HCT116 (cell line): ENCODE measurements around the gene CAPN2. TPM values are rescaled to one million over a fixed set of nuclear protein-coding genes. Genes with fewer than 3 reads are reported as not detected.

Source experiments
- ATAC-seq: fragments of 200-7000 bp; cut with Tn5 transposase; 2 replicates; pipeline ENCODE4 v1.9.1; 2020; ENCODE audit warnings: mild to moderate bottlenecking, moderate library complexity
- BruUV-seq: library from RNA; stranded (reverse); fragments of 400-500 nt; replicated peaks from 2 replicates; lab custom pipeline; 2021; lab: Mats Ljungman, UMichigan
- CTCF ChIA-PET: fragments of 300-600 bp; sonication (Branson Sonifier 250); formaldehyde crosslinking; loops from one replicate; lab custom pipeline; 2021; ENCODE audit warnings: antibody characterized with exemption; lab: Charles Lee
- POLR2A ChIA-PET: fragments of 300-600, 350-600 bp; sonication (Branson Sonifier 250); formaldehyde crosslinking; loops from one replicate; lab custom pipeline; 2021; ENCODE audit warnings: antibody characterized with exemption; lab: Charles Lee
- RAD21 ChIA-PET, 2 experiments: fragments of 300-600 bp; sonication (Branson Sonifier 250); formaldehyde crosslinking; loops; one replicate each; lab custom pipeline; 2023; ENCODE audit warnings: low total read pairs in 2 of 2; ENCODE audit not compliant: uncharacterized antibody in 2 of 2, unreplicated experiment in 2 of 2, low non-redundant PET in 1 of 2; lab: Charles Lee
- DNase-seq: peaks from one replicate; pipeline ENCODE4 v3.0.0-alpha.2; 2010; ENCODE audit warnings: low read depth, low spot score
- H2AFZ ChIP-seq: fragments of 200-600 bp; shearing (Covaris generic), sonication (generic); 2 replicates; pipeline ENCODE4 v1.6.1; 2017; ENCODE audit warnings: low read depth, mixed run types, mixed read lengths, antibody characterized with exemption, low read length; ENCODE audit not compliant: poor library complexity, severe bottlenecking
- H3K27ac ChIP-seq: 2 replicates; pipeline ENCODE4 v1.5.1; 2012; ENCODE audit warnings: low read depth, low read length
- H3K27me3 ChIP-seq: fragments of 200-600 bp; sonication (generic); 2 replicates; pipeline ENCODE4 v1.6.1; 2016; ENCODE audit warnings: mixed run types, low read length, mixed read lengths; ENCODE audit not compliant: insufficient read depth
- H3K36me3 ChIP-seq, 2 experiments: fragments of 200-500 bp in 1 of 2; fragments of 200-600 bp in 1 of 2; sonication (Bioruptor generic) in 1 of 2; sonication (generic) in 1 of 2; 2 replicates each; pipeline versions ENCODE4 v1.5.1 to v1.6.1; 2014 to 2016; ENCODE audit warnings: low read length in 2 of 2, inconsistent platforms in 1 of 2, mixed read lengths in 1 of 2, mixed run types in 1 of 2; ENCODE audit not compliant: insufficient read depth in 2 of 2, control insufficient read depth in 1 of 2
- H3K4me1 ChIP-seq, 2 experiments: fragments of 200-600 bp in 1 of 2; sonication (generic) in 1 of 2; 2 replicates each; pipeline versions ENCODE4 v1.5.1 to v1.6.1; 2012 to 2017; ENCODE audit warnings: low read length in 2 of 2, inconsistent platforms in 1 of 2, mild to moderate bottlenecking in 1 of 2, mixed read lengths in 1 of 2, mixed run types in 1 of 2, moderate library complexity in 1 of 2; ENCODE audit not compliant: insufficient read depth in 2 of 2, control insufficient read depth in 1 of 2
- H3K4me2 ChIP-seq: fragments of 200-600 bp; sonication (generic); 2 replicates; pipeline ENCODE4 v1.6.1; 2017; ENCODE audit warnings: mixed run types, low read length, mixed read lengths
- H3K4me3 ChIP-seq, 2 experiments: fragments of 200-600 bp in 1 of 2; sonication (generic) in 1 of 2; replicated peaks in 1 of 2; 2 replicates each; pipeline ENCODE4 v1.5.1; 2011 to 2016; ENCODE audit warnings: low read length in 2 of 2, control low read depth in 1 of 2, low read depth in 1 of 2, mild to moderate bottlenecking in 1 of 2, mixed read lengths in 1 of 2, mixed run types in 1 of 2
- H3K79me2 ChIP-seq: fragments of 200-600 bp; sonication (generic); 2 replicates; pipeline ENCODE4 v1.6.1; 2017; ENCODE audit warnings: mild to moderate bottlenecking, mixed run types, low read length, moderate library complexity, mixed read lengths; ENCODE audit not compliant: insufficient read depth
- H3K9ac ChIP-seq: fragments of 200-600 bp; sonication (generic); 2 replicates; pipeline ENCODE4 v1.6.1; 2016; ENCODE audit warnings: low read length, mixed read lengths
- H3K9me2 ChIP-seq: fragments of 200-600 bp; sonication (generic), shearing (Covaris generic); 2 replicates; pipeline ENCODE4 v1.6.1; 2017; ENCODE audit warnings: mixed run types, mild to moderate bottlenecking, moderate library complexity; ENCODE audit not compliant: insufficient read depth
- H3K9me3 ChIP-seq, 2 experiments: fragments of 200-500 bp in 1 of 2; fragments of 200-600 bp in 1 of 2; sonication (Bioruptor generic) in 1 of 2; sonication (generic) in 1 of 2; 2 replicates each; pipeline ENCODE4 v1.6.1; 2014 to 2017; ENCODE audit warnings: low read length in 2 of 2, mixed read lengths in 2 of 2, inconsistent platforms in 1 of 2, low read depth in 1 of 2, mild to moderate bottlenecking in 1 of 2, mixed run types in 1 of 2, moderate library complexity in 1 of 2; ENCODE audit not compliant: control insufficient read depth in 1 of 2, insufficient read depth in 1 of 2
- H4K20me1 ChIP-seq: fragments of 200-600 bp; sonication (generic), shearing (Covaris generic); 2 replicates; pipeline ENCODE4 v1.6.1; 2017; ENCODE audit warnings: mixed run types, mild to moderate bottlenecking, moderate library complexity; ENCODE audit not compliant: insufficient read depth
- ATF3 ChIP-seq: IDR thresholded peaks from 2 replicates; pipeline ENCODE4 v1.6.1; 2012
- CBX3 ChIP-seq: IDR thresholded peaks from 2 replicates; pipeline ENCODE4 v1.6.1; 2012; ENCODE audit warnings: low read depth
- CEBPB ChIP-seq: IDR thresholded peaks from 2 replicates; pipeline ENCODE4 v1.6.1; 2012; ENCODE audit warnings: low read depth
- EGR1 ChIP-seq: IDR thresholded peaks from 2 replicates; pipeline ENCODE4 v1.6.1; 2012; ENCODE audit warnings: low read depth
- EZH2 ChIP-seq: fragments of 200-600 bp; sonication (generic); IDR thresholded peaks from 2 replicates; pipeline ENCODE4 v1.6.1; 2017; ENCODE audit warnings: antibody characterized with exemption, mixed run types
- FOSL1 ChIP-seq: IDR thresholded peaks from 2 replicates; pipeline ENCODE4 v1.6.1; 2012; ENCODE audit warnings: low read depth
- JUND ChIP-seq: IDR thresholded peaks from 2 replicates; pipeline ENCODE4 v1.6.1; 2012
- POLR2A ChIP-seq: IDR thresholded peaks from 2 replicates; pipeline ENCODE4 v1.7.0; 2011; ENCODE audit warnings: borderline replicate concordance; ENCODE audit not compliant: insufficient read depth, insufficient read length; ENCODE audit errors: extremely low read depth
- POLR2AphosphoS5 ChIP-seq: IDR thresholded peaks from 2 replicates; pipeline ENCODE4 v1.6.1; 2011; ENCODE audit warnings: mild to moderate bottlenecking, low read depth, low read length, moderate library complexity
- RAD21 ChIP-seq: IDR thresholded peaks from 2 replicates; pipeline ENCODE4 v1.6.1; 2012; ENCODE audit warnings: low read depth, mild to moderate bottlenecking
- SP1 ChIP-seq: IDR thresholded peaks from 2 replicates; pipeline ENCODE4 v1.6.1; 2012; ENCODE audit warnings: low read depth
- SRF ChIP-seq: IDR thresholded peaks from 2 replicates; pipeline ENCODE4 v1.6.1; 2012; ENCODE audit warnings: low read depth
- TCF7L2 ChIP-seq: IDR thresholded peaks from 2 replicates; pipeline ENCODE4 v1.7.0; 2011; ENCODE audit warnings: borderline replicate concordance, inconsistent platforms; ENCODE audit not compliant: insufficient read depth, insufficient read length; ENCODE audit errors: extremely low read depth
- YY1 ChIP-seq: IDR thresholded peaks from 2 replicates; pipeline ENCODE4 v1.6.1; 2011; ENCODE audit warnings: low read length, low read depth, moderate library complexity, mild to moderate bottlenecking; ENCODE audit not compliant: insufficient replicate concordance; ENCODE audit errors: extremely low read depth
- ZFX ChIP-seq: fragments of 450-650 bp; IDR thresholded peaks from 2 replicates; pipeline ENCODE4 v1.6.1; 2017
- ZNF274 ChIP-seq: fragments of 200-500 bp; sonication (Bioruptor generic); IDR thresholded peaks from 2 replicates; pipeline ENCODE4 v1.6.1; 2014; ENCODE audit warnings: mild to moderate bottlenecking, low read depth, low read length, inconsistent platforms
- intact Hi-C: fragments of 100-400 bp; cut with micrococcal nuclease; formaldehyde crosslinking; loops from 2 replicates; pipeline ENCODE4 v1.10.0; 2022
- total RNA-seq: library from RNA; stranded (reverse); gene quantifications from one replicate; pipeline ENCODE4 v1.2.1, GENCODE V29; 2021; ENCODE audit not compliant: unreplicated experiment
- TF ChIP-seq, protein P1 (sequence below): IDR thresholded peaks from 2 replicates; pipeline ENCODE4 v1.6.1; 2011; ENCODE audit warnings: mild to moderate bottlenecking, low read length, moderate library complexity; ENCODE audit not compliant: insufficient replicate concordance; ENCODE audit errors: extremely low read depth
- TF ChIP-seq, protein P2 (sequence below): IDR thresholded peaks from 2 replicates; pipeline ENCODE4 v1.6.1; 2012; ENCODE audit warnings: low read depth
- TF ChIP-seq, protein P3 (sequence below), 3 experiments: fragments of 200-600 bp in 1 of 3; sonication (generic) in 1 of 3; IDR thresholded peaks in 2 of 3; conservative IDR thresholded peaks in 1 of 3; 2 replicates each; pipeline ENCODE4 v1.5.1; 2012 to 2017; ENCODE audit warnings: low read depth in 2 of 3, low read length in 2 of 3, antibody characterized with exemption in 1 of 3, borderline replicate concordance in 1 of 3, control low read depth in 1 of 3, mild to moderate bottlenecking in 1 of 3, mixed read lengths in 1 of 3, mixed run types in 1 of 3, moderate library complexity in 1 of 3; ENCODE audit not compliant: insufficient read depth in 1 of 3

Gene CAPN2
- total RNA-seq, 1 experiment from 2014 or later = 173 TPM

DNA sequence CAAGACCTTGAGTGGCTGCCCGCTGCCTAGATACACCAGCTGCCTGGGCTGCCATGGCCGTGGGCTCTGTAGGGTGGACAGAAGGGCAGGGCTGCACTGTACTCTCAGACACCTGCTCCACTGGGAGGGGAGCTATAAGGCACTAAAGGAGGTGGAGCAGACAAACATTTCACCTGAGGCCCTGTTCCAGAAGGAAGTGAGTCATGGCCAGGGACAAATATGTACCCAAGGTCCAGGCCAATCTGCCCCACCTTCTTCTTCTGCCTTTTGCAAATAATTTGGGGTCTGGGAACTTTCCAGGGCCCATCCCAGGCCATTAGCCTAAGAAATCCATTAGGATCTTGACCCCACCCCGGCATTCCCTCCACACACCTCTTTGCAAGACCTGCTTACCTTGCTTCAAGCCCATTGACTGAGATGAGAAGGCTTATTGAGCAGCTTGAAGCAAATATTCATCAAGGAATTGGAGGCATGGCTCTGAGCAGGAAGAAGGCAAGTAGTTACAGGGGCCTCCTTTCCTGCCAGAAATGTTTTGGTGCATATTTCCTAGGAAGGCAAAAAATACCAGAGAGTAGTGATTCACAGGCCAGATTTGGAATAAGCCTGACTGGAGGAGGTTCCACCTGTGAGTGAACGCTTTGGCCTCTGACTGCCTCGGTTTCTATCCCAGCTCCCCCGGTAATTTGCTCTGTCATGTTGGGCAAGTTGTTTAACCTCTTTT is 46.6 kb upstream of the CAPN2 start, which contains the start of gene CAPN8:
CAPN8 (minus strand) TSS at position 110 of the 721 bp plus-strand sequence; CDS start at position 55, 55 bp downstream.
- DNase-seq (peak; percentile 10), ATAC-seq (peak; percentile 64)
- POLR2A ChIA-PET = no interaction called here

More for the DNA sequence above, 46.6 kb upstream of the CAPN2 start, which contains the start of gene CAPN8:
- TF ChIP-seq, protein P1, sequence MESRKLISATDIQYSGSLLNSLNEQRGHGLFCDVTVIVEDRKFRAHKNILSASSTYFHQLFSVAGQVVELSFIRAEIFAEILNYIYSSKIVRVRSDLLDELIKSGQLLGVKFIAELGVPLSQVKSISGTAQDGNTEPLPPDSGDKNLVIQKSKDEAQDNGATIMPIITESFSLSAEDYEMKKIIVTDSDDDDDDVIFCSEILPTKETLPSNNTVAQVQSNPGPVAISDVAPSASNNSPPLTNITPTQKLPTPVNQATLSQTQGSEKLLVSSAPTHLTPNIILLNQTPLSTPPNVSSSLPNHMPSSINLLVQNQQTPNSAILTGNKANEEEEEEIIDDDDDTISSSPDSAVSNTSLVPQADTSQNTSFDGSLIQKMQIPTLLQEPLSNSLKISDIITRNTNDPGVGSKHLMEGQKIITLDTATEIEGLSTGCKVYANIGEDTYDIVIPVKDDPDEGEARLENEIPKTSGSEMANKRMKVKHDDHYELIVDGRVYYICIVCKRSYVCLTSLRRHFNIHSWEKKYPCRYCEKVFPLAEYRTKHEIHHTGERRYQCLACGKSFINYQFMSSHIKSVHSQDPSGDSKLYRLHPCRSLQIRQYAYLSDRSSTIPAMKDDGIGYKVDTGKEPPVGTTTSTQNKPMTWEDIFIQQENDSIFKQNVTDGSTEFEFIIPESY = no peak
- no peak for TF ChIP-seq CBX3
- TF ChIP-seq ZNF274 = no peak
- TF ChIP-seq YY1 = no peak
- no peak for TF ChIP-seq TCF7L2
- TF ChIP-seq POLR2A = no peak
- TF ChIP-seq, protein P2, sequence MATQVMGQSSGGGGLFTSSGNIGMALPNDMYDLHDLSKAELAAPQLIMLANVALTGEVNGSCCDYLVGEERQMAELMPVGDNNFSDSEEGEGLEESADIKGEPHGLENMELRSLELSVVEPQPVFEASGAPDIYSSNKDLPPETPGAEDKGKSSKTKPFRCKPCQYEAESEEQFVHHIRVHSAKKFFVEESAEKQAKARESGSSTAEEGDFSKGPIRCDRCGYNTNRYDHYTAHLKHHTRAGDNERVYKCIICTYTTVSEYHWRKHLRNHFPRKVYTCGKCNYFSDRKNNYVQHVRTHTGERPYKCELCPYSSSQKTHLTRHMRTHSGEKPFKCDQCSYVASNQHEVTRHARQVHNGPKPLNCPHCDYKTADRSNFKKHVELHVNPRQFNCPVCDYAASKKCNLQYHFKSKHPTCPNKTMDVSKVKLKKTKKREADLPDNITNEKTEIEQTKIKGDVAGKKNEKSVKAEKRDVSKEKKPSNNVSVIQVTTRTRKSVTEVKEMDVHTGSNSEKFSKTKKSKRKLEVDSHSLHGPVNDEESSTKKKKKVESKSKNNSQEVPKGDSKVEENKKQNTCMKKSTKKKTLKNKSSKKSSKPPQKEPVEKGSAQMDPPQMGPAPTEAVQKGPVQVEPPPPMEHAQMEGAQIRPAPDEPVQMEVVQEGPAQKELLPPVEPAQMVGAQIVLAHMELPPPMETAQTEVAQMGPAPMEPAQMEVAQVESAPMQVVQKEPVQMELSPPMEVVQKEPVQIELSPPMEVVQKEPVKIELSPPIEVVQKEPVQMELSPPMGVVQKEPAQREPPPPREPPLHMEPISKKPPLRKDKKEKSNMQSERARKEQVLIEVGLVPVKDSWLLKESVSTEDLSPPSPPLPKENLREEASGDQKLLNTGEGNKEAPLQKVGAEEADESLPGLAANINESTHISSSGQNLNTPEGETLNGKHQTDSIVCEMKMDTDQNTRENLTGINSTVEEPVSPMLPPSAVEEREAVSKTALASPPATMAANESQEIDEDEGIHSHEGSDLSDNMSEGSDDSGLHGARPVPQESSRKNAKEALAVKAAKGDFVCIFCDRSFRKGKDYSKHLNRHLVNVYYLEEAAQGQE = no peak
- no peak for TF ChIP-seq ZFX
- no peak for TF ChIP-seq FOSL1
- TF ChIP-seq SP1 = no peak
- TF ChIP-seq ATF3 = no peak
- no peak for TF ChIP-seq RAD21
- TF ChIP-seq EZH2 = no peak
- TF ChIP-seq, protein P3, sequence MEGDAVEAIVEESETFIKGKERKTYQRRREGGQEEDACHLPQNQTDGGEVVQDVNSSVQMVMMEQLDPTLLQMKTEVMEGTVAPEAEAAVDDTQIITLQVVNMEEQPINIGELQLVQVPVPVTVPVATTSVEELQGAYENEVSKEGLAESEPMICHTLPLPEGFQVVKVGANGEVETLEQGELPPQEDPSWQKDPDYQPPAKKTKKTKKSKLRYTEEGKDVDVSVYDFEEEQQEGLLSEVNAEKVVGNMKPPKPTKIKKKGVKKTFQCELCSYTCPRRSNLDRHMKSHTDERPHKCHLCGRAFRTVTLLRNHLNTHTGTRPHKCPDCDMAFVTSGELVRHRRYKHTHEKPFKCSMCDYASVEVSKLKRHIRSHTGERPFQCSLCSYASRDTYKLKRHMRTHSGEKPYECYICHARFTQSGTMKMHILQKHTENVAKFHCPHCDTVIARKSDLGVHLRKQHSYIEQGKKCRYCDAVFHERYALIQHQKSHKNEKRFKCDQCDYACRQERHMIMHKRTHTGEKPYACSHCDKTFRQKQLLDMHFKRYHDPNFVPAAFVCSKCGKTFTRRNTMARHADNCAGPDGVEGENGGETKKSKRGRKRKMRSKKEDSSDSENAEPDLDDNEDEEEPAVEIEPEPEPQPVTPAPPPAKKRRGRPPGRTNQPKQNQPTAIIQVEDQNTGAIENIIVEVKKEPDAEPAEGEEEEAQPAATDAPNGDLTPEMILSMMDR (IDR thresholded peaks at IDR 0.05 in 2 of 3, conservative IDR thresholded peaks at IDR 0.05 in 1 of 3; ENCODE audit: borderline replicate concordance in 1 of 3, insufficient read depth in 1 of 3, low read depth in 2 of 3, low read length in 2 of 3) = no peak
- no peak for TF ChIP-seq EGR1
- no peak for TF ChIP-seq POLR2AphosphoS5
- TF ChIP-seq JUND = no peak
- TF ChIP-seq SRF = no peak
- no peak for TF ChIP-seq CEBPB
- no peak within 1 kb of the TSS for H3K9ac ChIP-seq
- H4K20me1 ChIP-seq = no peaks in the 10 kb centered on the region
- H3K36me3 ChIP-seq = no peaks in the 10 kb centered on the region
- H3K9me2 ChIP-seq = no peaks in the 10 kb centered on the region
- no TSS peak for BruUV-seq
- no peaks in the 10 kb centered on the region for H3K27me3 ChIP-seq
- H3K4me1 ChIP-seq = peaks cover 2 to 24% of the 10 kb centered on the region in 2 experiments; a peak in 3 of 4 replicates
- peak within 1 kb of the TSS; percentile 29 for H3K4me2 ChIP-seq
- no peaks in the 10 kb centered on the region for H3K9me3 ChIP-seq
- ChIA-PET CTCF (interaction anchor here (0.7 kb wide), 1 partner anchor 109 kb away, joined by 3 read pairs; no protein-coding TSS in a partner anchor), RAD21 (no interaction called here)
- intact Hi-C loops = no loop called here
- H3K4me3 ChIP-seq = no peak within 1 kb of the TSS
- no peak within 1 kb of the TSS for H3K27ac ChIP-seq
- no peak within 1 kb of the TSS for H2AFZ ChIP-seq
- no peaks in the 10 kb centered on the region for H3K79me2 ChIP-seq
